Adrenal gland (tissue), 5 donors: ENCODE measurements around the gene MSANTD1.

Experiments
- CTCF ChIP-seq, 6 experiments: fragments of 450-650 bp in 4 of 6; fragments of 200-600 bp in 2 of 6; sonication (generic) in 1 of 6; IDR thresholded peaks; 1 replicate in 5 of 6; 2 replicates in 1 of 6; pipeline versions ENCODE4 v1.5.1 to v1.8.0; 2016 to 2021; ENCODE audit warnings: antibody characterized with exemption in 6 of 6, mild to moderate bottlenecking in 2 of 6, moderate library complexity in 1 of 6
- POLR2A ChIP-seq, 2 donors: fragments of 450-650 bp; IDR thresholded peaks; one replicate each; pipeline ENCODE4 v1.6.1; 2017; ENCODE audit warnings: antibody characterized with exemption in 2 of 2, mild to moderate bottlenecking in 2 of 2, moderate library complexity in 1 of 2
- donor health status: DM: no; HTN: no; CAD: no.

- TF ChIP-seq CTCF (IDR thresholded peaks at IDR 0.05) (no peak), POLR2A (IDR thresholded peaks at IDR 0.05) (no peak)
Measured at GRCh38 chr4:3244002-3244401, 5.0 kb upstream of the MSANTD1 start.
